GM19240 (cell line): Measurements from ENCODE around the gene IRX5.

Experiments used
- DNase-seq: peaks from one replicate; pipeline ENCODE4 v3.0.0; 2011; ENCODE audit warnings: low spot score; ENCODE audit not compliant: insufficient read length

The IRX5 gene

GRCh38 chr16:54930005-54930868, at the start of gene IRX5:
TSS of gene IRX5 (plus strand) at chr16:54930865. CDS start at chr16:54931199, 334 bp downstream.
- DNase-seq: no peak

DNA sequence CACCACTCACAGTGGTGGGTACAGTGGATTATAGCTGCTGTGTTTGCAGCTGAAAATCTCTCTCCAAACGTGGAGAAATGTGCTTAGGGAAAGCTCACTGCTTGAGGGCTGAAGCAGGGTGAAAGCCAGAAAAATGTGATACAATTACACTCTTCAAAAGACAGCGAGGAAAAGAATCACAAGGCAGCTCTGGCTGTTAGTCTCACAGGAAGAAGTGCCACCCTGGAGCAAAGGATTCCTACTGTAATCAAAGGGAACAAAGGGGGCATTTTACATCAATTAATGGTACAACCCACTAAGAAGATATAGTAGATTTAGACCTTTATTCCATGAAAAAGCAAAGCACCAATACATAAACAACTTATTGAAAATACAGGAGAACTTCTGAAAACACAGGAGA, 48.1 kb upstream of the IRX5 start:
- DNase-seq: no peak

- no peak for DNase-seq
These were observed 47.3 kb upstream of the IRX5 start for GRCh38 chr16:54883358-54883757.

GRCh38 chr16:54886078-54886477, 44.6 kb upstream of the IRX5 start:
- DNase-seq: no peak

GRCh38 chr16:54890381-54890780, 40.3 kb upstream of the IRX5 start:
- no peak for DNase-seq

- no peak for DNase-seq
These were observed 39.3 kb upstream of the IRX5 start for GRCh38 chr16:54891346-54891745.

DNA sequence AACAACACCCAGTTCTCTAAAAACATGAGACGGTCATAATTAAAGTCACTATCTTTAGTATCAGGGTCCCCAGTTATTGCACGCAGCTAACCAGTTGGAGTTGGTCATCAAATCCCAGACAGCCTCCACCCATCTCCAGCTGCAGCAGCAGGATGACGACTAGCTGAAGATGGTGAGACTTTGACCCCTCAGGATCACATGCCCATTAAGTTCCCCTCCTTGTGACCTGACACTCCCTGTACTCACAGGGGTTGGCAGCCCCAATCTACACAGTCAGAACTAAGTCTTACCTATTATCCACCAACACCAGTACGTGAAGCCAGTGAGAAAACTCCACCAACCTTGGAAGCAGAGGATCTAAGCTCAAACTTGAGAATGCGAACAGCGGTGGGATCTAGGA, 37.7 kb upstream of the IRX5 start:
- DNase-seq: no peak

GRCh38 chr16:54897930-54898329, 32.7 kb upstream of the IRX5 start:
- DNase-seq: no peak

GRCh38 chr16:54901606-54902005, 29.1 kb upstream of the IRX5 start:
- DNase-seq: no peak

DNA sequence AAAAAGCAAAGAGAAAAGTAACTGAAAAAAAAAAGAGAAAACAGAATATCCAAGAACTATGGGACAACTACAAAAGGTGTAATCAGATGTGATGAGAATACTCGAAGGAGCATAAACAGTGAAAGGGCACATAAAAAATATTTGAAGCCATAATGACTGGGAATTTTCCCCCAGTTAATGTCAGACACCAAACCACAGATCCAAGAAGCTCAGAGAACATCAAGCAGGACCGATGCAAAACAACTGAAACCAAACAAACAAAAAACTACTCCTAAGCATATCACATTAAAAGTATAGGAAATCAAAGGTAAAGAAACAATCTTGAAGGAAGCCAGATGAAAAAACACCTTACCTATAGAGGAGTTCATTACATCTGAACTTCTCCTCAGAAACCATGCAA, 27.6 kb upstream of the IRX5 start:
- no peak for DNase-seq

- no peak for DNase-seq
These were observed 19.6 kb upstream of the IRX5 start for GRCh38 chr16:54911079-54911478.

DNA sequence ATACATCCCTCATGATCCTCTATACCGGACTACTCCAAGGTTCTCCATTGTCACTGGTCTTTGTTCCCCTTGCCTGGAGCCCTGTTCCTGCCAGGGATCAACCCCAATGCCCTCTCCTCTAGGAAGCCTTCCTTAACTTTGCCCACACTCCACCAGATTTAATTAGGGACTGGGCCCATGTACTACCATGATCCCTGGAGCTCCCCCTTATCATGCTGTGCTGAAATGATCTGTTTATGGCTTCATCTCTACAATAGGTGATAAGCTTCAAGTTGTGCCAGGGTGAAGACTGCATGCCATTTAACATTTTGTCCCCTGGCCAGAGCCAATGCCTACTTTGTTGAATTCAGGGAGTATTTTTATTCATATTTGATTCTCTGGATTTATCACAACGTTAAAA, 17.9 kb upstream of the IRX5 start:
- DNase-seq: no peak

DNA sequence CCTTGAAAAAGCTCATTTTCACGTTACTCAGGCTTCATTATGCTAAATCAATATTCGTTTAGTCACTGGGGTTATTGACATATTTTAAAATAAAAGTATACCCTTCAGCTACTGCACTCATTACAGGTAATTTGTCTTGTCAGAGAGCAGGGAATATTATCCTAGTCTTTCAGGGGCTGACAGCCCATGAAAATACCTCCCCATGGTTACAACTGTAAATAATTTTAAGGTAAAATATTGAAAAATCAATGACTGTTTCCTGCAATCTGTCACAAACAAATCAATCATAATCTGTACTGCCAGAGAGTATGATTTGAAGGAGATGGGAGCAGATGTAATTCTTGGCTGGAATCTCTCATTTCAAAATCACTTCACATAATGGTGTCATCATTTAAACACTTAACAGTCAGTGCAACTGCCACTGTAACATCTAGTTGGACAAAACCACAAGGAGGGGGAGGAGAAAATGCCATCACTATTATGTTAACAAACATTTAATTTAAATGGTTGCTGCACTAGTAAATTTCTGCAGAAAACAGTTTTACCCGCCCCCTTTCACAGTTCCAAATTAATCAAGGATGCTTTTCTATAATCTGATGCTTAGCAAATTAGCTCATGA, 9.3 kb upstream of the IRX5 start:
- no peak for DNase-seq

- no peak for DNase-seq
These were observed 7.6 kb upstream of the IRX5 start for GRCh38 chr16:54923055-54923473.

DNA sequence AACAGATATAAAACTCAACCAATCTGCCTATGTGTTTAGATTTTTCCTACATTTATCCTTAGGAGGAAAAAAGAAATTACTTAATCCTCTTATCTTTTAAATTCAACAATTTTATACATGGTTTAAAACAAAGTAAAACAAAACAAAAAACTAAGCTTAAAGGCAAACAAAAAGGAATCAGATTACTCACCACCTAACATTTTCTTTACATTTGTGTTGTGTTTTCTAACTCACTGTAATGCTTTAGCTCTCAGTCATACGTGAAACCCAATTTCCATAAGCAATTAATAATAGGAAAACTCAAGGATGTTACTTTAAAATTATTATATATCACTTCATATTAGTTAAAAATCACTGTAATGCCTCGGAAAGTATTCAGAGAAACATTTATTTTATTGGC, 6.7 kb upstream of the IRX5 start:
- DNase-seq: no peak

GRCh38 chr16:54926166-54926838, 4.4 kb upstream of the IRX5 start:
- DNase-seq: no peak

DNA sequence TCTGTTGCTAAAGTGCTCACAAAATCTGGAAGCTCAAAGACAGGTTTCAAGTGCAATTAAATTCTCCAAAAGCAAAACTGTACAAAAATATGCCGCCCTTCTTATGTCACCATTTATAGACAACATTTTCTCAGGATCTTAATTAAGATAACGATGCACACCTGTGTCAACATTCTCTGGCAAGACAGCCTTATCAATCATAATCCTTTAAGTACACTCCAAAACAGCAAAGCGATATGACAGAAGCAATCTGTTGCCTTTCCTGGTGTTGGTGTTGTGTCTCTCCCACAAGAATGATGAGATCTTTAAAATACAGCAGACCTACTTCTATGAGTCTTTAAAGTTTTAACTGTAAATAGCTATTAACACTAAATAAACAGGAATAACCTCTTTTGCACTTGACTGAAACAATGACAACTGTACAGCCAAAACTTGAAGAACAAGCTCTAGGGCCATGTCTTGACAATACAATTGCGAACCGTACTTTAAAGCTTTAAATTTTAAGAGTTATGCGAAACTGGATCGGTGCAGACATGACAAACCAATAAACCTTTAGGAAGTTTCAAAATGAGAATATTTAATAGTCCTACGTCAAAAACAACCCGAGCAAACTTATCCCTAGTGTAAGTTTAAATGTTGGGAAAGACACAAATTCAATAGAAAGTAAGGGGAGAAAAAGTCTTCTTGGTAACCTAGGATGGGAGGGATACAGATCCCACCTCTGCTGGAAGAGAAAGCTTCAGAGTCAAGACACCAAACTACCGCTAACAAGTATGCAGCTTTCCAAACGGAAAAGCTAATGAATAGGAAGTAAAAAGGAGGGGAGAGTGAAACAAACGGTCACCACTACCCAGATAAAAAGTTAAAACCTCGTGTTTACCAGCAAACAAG, 3.3 kb upstream of the IRX5 start:
- no peak for DNase-seq

DNA sequence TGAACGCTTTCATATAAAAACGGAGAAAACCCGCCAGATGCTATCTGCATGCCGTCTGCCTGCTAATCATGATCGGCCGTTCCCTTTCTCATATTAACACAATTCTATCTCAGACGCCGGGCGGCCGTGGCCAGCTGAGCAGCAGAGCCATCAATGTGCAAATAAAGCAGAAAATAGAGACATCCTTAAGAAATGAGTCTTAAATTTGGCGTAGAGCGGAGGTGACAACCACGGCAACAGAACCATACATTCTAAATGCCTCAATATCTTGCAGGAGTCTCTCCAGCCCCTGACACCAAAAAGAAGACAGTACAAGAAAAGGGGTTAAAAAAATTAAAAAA, 2.7 kb upstream of the IRX5 start:
- no peak for DNase-seq

DNA sequence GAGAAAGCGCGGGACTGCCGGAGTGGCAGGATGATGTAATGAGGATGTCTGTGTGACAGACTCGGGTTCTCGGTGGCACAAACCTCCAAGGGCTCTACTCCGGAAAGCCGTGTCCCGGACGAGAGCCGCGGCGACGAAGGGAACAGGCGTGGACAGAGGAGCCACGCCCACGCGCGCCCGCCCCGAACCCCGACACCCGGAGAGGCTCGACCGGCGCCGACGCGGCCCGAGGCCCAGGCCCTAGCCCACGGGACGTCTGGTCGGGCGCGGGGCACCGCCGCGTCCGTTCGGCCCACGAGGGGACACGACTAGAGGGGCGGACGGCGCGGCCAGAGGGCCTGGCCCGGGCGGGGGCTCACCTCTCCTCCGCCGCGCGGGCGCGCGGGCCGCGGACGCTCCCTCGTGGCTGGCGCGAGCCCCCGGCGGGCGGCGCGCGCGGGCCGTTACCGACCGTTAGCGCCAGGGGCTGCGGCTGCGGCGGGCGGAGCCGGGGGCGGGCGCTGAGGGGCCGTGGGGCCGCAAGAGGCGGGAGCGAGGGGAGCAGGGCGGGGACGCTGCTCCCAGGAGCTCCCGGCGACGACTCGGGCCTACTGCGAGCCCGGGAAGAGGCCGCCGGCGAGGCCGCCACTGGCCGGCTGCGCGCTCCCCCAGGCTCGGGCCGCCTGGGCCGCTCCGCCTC, 2.1 kb upstream of the IRX5 start:
- no peak for DNase-seq

DNA sequence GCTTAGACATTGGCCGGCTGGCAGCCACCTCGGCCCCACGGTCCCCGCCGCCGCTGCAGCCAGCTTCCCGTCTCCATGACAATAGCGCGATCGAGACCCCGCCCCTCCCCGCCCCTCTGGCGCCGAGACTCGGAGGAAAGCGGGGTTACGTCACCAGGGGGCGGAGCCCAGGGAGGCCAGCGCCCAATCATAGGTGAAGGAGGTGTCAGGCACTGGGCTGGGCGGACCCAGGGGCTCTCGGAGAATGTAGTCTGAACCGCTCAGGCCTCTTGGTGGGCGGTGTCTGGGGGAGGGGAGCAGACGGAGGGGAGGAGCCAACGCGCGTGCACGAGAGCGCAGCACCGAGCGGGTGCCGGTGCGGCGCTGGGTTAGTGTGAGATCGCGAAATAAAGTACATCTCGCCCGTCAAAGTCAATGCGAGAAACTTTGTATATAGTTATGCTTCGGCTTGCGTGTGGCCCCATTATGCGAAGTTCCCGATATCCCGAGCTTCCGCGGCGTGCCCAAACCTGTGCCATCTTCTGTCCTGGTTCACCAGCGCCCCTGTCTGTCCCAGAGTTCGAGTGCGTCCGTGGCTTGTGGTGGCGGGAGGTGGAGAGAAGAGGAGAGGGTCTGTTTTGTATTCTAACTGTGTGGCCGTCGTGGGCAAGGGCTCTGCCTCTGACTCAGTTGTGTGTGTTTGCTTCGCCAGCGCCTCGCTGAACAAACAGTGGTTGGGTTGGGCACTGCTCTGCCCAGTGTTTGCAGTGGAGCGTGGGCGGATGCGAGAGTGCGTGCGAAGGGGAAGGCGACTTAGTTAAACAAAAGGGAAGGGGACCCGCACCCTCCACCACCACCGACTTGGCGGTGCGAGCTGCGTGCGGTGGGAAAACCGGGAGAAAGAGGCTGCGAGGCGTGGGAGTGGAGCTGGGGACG, 1.3 kb upstream of the IRX5 start:
- peak; percentile 44 for DNase-seq
